Adipocyte (in vitro differentiated cells): ENCODE data around the gene RB1.
A peak's percentile ranks its signal among the peaks of the same experiment; 100 is the strongest.

Experiments used
- DNase-seq: peaks from one replicate; pipeline ENCODE4 v3.0.0-alpha.2; 2015; ENCODE audit warnings: low read depth
- H3K27me3 ChIP-seq: replicated peaks from 2 replicates; pipeline ENCODE4 v1.7.0; 2013; ENCODE audit warnings: mild to moderate bottlenecking, low read length, moderate library complexity; ENCODE audit not compliant: control insufficient read depth, insufficient read depth
- H3K36me3 ChIP-seq: 2 replicates; pipeline ENCODE4 v1.7.0; 2013; ENCODE audit warnings: low read length, mild to moderate bottlenecking, moderate library complexity; ENCODE audit not compliant: control insufficient read depth, insufficient read depth, severe bottlenecking
- H3K4me1 ChIP-seq: 2 replicates; pipeline ENCODE4 v1.7.0; 2013; ENCODE audit warnings: mild to moderate bottlenecking, low read length, moderate library complexity; ENCODE audit not compliant: control insufficient read depth, insufficient read depth
- H3K4me3 ChIP-seq: 2 replicates; pipeline ENCODE4 v1.7.0; 2013; ENCODE audit warnings: mild to moderate bottlenecking, low read length, moderate library complexity
- H3K9ac ChIP-seq: 2 replicates; pipeline ENCODE4 v1.7.0; 2013; ENCODE audit warnings: mild to moderate bottlenecking, low read length, moderate library complexity
- H3K9me3 ChIP-seq: 2 replicates; pipeline ENCODE4 v1.7.0; 2013; ENCODE audit warnings: mild to moderate bottlenecking, low read length, moderate library complexity; ENCODE audit not compliant: control insufficient read depth

RB1 gene

GRCh38 chr13:48398450-48399095 is 95.0 kb downstream of the RB1 start:
- H3K36me3 ChIP-seq, result no peaks in the 10 kb centered on the region
- peaks cover 50% of the 10 kb centered on the region for H3K4me1 ChIP-seq
- H3K9ac ChIP-seq, result no peak overlapping the region
- no peak overlapping the region for H3K4me3 ChIP-seq
- no peak for DNase-seq
- no peaks in the 10 kb centered on the region for H3K27me3 ChIP-seq
- H3K9me3 ChIP-seq, result no peaks in the 10 kb centered on the region

GRCh38 chr13:48400090-48400694 is 96.6 kb downstream of the RB1 start:
- H3K27me3 ChIP-seq, result no peaks in the 10 kb centered on the region
- peak overlapping the region; percentile 62 for H3K9ac ChIP-seq
- DNase-seq, result peak; percentile 51
- H3K36me3 ChIP-seq, result no peaks in the 10 kb centered on the region
- peaks cover 56% of the 10 kb centered on the region for H3K4me1 ChIP-seq
- H3K4me3 ChIP-seq, result peak overlapping the region; percentile 15
- no peaks in the 10 kb centered on the region for H3K9me3 ChIP-seq

DNA sequence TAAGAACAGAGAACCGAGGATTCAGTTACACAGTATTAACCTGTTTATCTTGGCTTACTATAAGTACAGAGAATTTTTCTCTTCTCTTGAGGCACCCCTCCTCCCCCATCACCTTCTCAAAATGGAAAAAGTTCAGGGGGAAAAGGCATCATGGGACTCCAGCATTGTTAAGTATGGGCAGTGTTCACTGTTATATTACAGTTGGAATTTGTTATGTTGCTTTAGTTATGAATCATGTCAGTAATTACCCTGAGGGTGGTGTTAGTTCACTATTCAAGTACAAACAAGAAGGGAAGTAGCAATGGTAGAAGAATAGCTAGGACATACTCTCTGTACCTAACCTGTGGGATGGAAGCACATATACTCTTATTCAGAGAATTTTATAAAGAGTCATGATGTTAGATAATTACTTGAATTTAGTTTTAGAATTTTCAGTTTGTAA is 97.3 kb downstream of the RB1 start:
- H3K4me1 ChIP-seq, result peaks cover 62% of the 10 kb centered on the region
- H3K4me3 ChIP-seq, result peak overlapping the region; percentile 15
- H3K27me3 ChIP-seq, result no peaks in the 10 kb centered on the region
- peak; percentile 91 for DNase-seq
- no peaks in the 10 kb centered on the region for H3K36me3 ChIP-seq
- peak overlapping the region; percentile 62 for H3K9ac ChIP-seq
- H3K9me3 ChIP-seq, result no peaks in the 10 kb centered on the region

DNA sequence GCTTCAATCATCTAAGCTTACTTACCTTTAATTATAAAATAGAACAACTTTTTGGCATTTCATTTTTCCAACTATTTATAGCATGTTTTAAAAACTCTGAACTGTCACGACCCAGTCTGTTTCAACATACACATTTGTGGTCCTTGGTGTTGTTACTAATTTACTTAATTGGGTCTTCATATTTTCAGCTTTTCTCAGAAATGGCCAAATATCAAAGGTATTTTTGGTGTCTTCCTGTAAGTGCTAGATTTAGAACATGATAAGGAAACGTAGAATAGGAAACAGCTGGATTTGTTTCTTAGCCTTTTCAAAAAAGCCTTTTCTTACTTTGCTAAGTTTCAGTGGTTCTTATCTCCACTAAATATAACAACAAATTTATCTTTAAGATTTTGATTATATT is 97.9 kb downstream of the RB1 start:
- Histone ChIP-seq H3K9me3 (no peaks in the 10 kb centered on the region), H3K27me3 (no peaks in the 10 kb centered on the region), H3K4me3 (peak overlapping the region; percentile 15), H3K4me1 (peaks cover 62% of the 10 kb centered on the region), H3K9ac (peak overlapping the region; percentile 7), H3K36me3 (no peaks in the 10 kb centered on the region)
- DNase-seq, result peak; percentile 59

GRCh38 chr13:48402325-48402932 is 98.9 kb downstream of the RB1 start:
- Histone ChIP-seq H3K9me3 (no peaks in the 10 kb centered on the region), H3K9ac (no peak overlapping the region), H3K4me3 (peak overlapping the region; percentile 77), H3K36me3 (no peaks in the 10 kb centered on the region), H3K4me1 (peaks cover 62% of the 10 kb centered on the region), H3K27me3 (no peaks in the 10 kb centered on the region)
- DNase-seq, result no peak

GRCh38 chr13:48403151-48403631 is 99.6 kb downstream of the RB1 start:
- Histone ChIP-seq H3K36me3 (no peaks in the 10 kb centered on the region), H3K27me3 (no peaks in the 10 kb centered on the region), H3K9me3 (no peaks in the 10 kb centered on the region), H3K4me3 (peak overlapping the region; percentile 77), H3K9ac (peak overlapping the region; percentile 79), H3K4me1 (peaks cover 60% of the 10 kb centered on the region)
- DNase-seq, result peak; percentile 80

DNA sequence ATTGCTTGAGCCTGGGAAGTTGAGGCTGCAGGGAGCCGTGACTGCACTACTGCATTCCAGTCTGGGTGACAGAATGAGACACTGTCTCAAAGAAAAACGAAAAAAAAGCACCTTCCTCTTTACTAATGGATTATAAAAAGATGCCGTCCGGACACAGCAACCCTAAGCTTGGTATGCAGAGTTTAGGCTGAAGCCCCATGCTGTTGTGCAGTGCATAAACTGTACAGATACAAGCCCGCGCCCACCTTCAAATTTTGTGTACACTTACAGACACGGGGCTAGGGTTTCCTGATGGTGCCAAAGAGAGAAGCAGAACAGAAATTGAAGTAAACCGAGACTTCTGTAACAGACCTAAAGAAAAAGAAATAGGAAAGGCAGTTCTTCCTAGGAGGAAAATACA is 100.4 kb downstream of the RB1 start:
- H3K9ac ChIP-seq, result no peak overlapping the region
- no peak overlapping the region for H3K4me3 ChIP-seq
- H3K36me3 ChIP-seq, result no peaks in the 10 kb centered on the region
- no peaks in the 10 kb centered on the region for H3K27me3 ChIP-seq
- H3K9me3 ChIP-seq, result no peaks in the 10 kb centered on the region
- H3K4me1 ChIP-seq, result peaks cover 55% of the 10 kb centered on the region
- DNase-seq, result no peak

GRCh38 chr13:48404952-48405351 is 101.4 kb downstream of the RB1 start:
- Histone ChIP-seq H3K4me1 (peaks cover 52% of the 10 kb centered on the region), H3K9me3 (no peaks in the 10 kb centered on the region), H3K4me3 (no peak overlapping the region), H3K9ac (peak overlapping the region; percentile 57), H3K36me3 (no peaks in the 10 kb centered on the region), H3K27me3 (no peaks in the 10 kb centered on the region)
- DNase-seq, result peak; percentile 58

DNA sequence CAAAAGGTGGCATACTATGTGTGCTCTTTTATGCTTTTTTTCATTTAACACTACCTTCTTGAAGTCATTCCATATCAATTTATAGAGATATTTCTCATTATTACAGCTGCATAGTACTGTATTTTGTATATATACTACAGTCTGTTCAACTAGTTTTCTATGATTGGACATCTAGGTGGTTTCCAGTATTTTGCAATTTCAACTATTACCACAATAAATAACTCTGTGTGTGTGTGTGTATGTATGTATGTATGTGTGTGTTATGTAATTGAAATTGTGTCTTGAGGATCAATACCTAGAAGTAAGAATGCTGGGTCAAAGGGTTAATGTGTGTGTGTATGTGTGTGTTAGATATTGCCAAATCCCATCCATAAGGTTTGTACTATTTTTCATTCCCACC is 102.3 kb downstream of the RB1 start:
- Histone ChIP-seq H3K9ac (no peak overlapping the region), H3K4me3 (no peak overlapping the region), H3K36me3 (no peaks in the 10 kb centered on the region), H3K27me3 (no peaks in the 10 kb centered on the region), H3K4me1 (peaks cover 49% of the 10 kb centered on the region), H3K9me3 (no peaks in the 10 kb centered on the region)
- DNase-seq, result no peak

GRCh38 chr13:48410199-48410598 is 106.6 kb downstream of the RB1 start:
- Histone ChIP-seq H3K4me1 (peaks cover 22% of the 10 kb centered on the region), H3K36me3 (no peaks in the 10 kb centered on the region), H3K9ac (no peak overlapping the region), H3K4me3 (peak overlapping the region; percentile 97), H3K9me3 (no peaks in the 10 kb centered on the region), H3K27me3 (no peaks in the 10 kb centered on the region)
- no peak for DNase-seq

GRCh38 chr13:48411147-48411794 is 107.7 kb downstream of the RB1 start:
- H3K27me3 ChIP-seq, result no peaks in the 10 kb centered on the region
- peak overlapping the region; percentile 89 for H3K9ac ChIP-seq
- H3K9me3 ChIP-seq, result no peaks in the 10 kb centered on the region
- peak overlapping the region; percentile 97 for H3K4me3 ChIP-seq
- DNase-seq, result no peak
- H3K36me3 ChIP-seq, result no peaks in the 10 kb centered on the region
- H3K4me1 ChIP-seq, result peaks cover 16% of the 10 kb centered on the region
